ENCODE measurements around the gene AP1G2.
"Not testable (repeated sequence)": the region's sequence is repeated elsewhere in the genome, so short reads cannot be mapped to it uniquely, and the experiment has no call there.

The AP1G2 gene

GRCh38 chr14:23538050-23538718 is 29.4 kb downstream of the AP1G2 start:
- ATAC-seq (ENCODE audit: low read depth) (no peak), DNase-seq (ENCODE audit: low spot score in 2 of 2) (no peak)
- H3K9me3 Mint-ChIP-seq = no peaks in the 10 kb centered on the region
- no peak overlapping the region for H3K27ac Mint-ChIP-seq
- no peaks in the 10 kb centered on the region for H3K27me3 Mint-ChIP-seq
- no peak overlapping the region for H3K4me3 Mint-ChIP-seq
- peaks cover 2% of the 10 kb centered on the region for H3K36me3 Mint-ChIP-seq
- peaks cover 3% of the 10 kb centered on the region for H3K4me1 Mint-ChIP-seq

GRCh38 chr14:23537351-23538049 is 30.1 kb downstream of the AP1G2 start:
- no peak overlapping the region for H3K27ac Mint-ChIP-seq
- H3K9me3 Mint-ChIP-seq = no peaks in the 10 kb centered on the region
- H3K4me3 Mint-ChIP-seq = no peak overlapping the region
- no peaks in the 10 kb centered on the region for H3K27me3 Mint-ChIP-seq
- peaks cover 2% of the 10 kb centered on the region for H3K36me3 Mint-ChIP-seq
- H3K4me1 Mint-ChIP-seq = peaks cover 3% of the 10 kb centered on the region
- ATAC-seq (ENCODE audit: low read depth) (no peak), DNase-seq (ENCODE audit: low spot score in 2 of 2) (no peak)

GRCh38 chr14:23536906-23537305 is 30.7 kb downstream of the AP1G2 start:
- H3K27me3 Mint-ChIP-seq; H3K4me1 Mint-ChIP-seq; H3K36me3 Mint-ChIP-seq; H3K27ac Mint-ChIP-seq; H3K4me3 Mint-ChIP-seq; H3K9me3 Mint-ChIP-seq; DNase-seq (ENCODE audit: low spot score in 2 of 2); ATAC-seq (ENCODE audit: low read depth): not testable (repeated sequence)

GRCh38 chr14:23536494-23536893 is 31.1 kb downstream of the AP1G2 start:
- no peaks in the 10 kb centered on the region for H3K9me3 Mint-ChIP-seq
- no peaks in the 10 kb centered on the region for H3K27me3 Mint-ChIP-seq
- DNase-seq (ENCODE audit: low spot score in 2 of 2) (no peak), ATAC-seq (ENCODE audit: low read depth) (no peak)
- H3K4me1 Mint-ChIP-seq = no peaks in the 10 kb centered on the region
- H3K36me3 Mint-ChIP-seq = peaks cover 2% of the 10 kb centered on the region
- H3K4me3 Mint-ChIP-seq = no peak overlapping the region
- H3K27ac Mint-ChIP-seq = no peak overlapping the region

GRCh38 chr14:23535943-23536342 is 31.6 kb downstream of the AP1G2 start:
- Mint-ChIP-seq H3K9me3 (no peaks in the 10 kb centered on the region), H3K36me3 (peaks cover 2% of the 10 kb centered on the region), H3K4me3 (no peak overlapping the region), H3K4me1 (no peaks in the 10 kb centered on the region), H3K27ac (no peak overlapping the region), H3K27me3 (no peaks in the 10 kb centered on the region)
- no peak for DNase-seq (ENCODE audit: low spot score in 2 of 2)
- no peak for ATAC-seq (ENCODE audit: low read depth)

- DNase-seq (ENCODE audit: low spot score in 2 of 2) (no peak), ATAC-seq (ENCODE audit: low read depth) (no peak)
- Mint-ChIP-seq H3K36me3 (peaks cover 2% of the 10 kb centered on the region), H3K9me3 (no peaks in the 10 kb centered on the region), H3K27me3 (no peaks in the 10 kb centered on the region), H3K4me1 (no peaks in the 10 kb centered on the region), H3K4me3 (no peak overlapping the region), H3K27ac (no peak overlapping the region)
Measured at GRCh38 chr14:23533652-23534435, 33.7 kb downstream of the AP1G2 start.

- no peak overlapping the region for H3K27ac Mint-ChIP-seq
- no peak for ATAC-seq (ENCODE audit: low read depth)
Measured at GRCh38 chr14:23532658-23533057, 34.9 kb downstream of the AP1G2 start.

GRCh38 chr14:23531391-23531790 is 36.2 kb downstream of the AP1G2 start:
- no peak overlapping the region for H3K4me3 Mint-ChIP-seq
- ATAC-seq (ENCODE audit: low read depth) = no peak
- no peak overlapping the region for H3K27ac Mint-ChIP-seq
- peaks cover 2% of the 10 kb centered on the region for H3K4me1 Mint-ChIP-seq
- H3K9me3 Mint-ChIP-seq = no peaks in the 10 kb centered on the region
- no peak for DNase-seq (ENCODE audit: low spot score in 2 of 2)
- H3K36me3 Mint-ChIP-seq = peaks cover 2% of the 10 kb centered on the region
- no peaks in the 10 kb centered on the region for H3K27me3 Mint-ChIP-seq

More at GRCh38 chr14:23532658-23533057, 34.9 kb downstream of the AP1G2 start:
- Mint-ChIP-seq H3K4me1 (no peaks in the 10 kb centered on the region), H3K4me3 (no peak overlapping the region), H3K27me3 (no peaks in the 10 kb centered on the region), H3K9me3 (no peaks in the 10 kb centered on the region), H3K36me3 (peaks cover 2% of the 10 kb centered on the region)
- no peak for DNase-seq (ENCODE audit: low spot score in 2 of 2)

- Mint-ChIP-seq H3K9me3 (no peaks in the 10 kb centered on the region), H3K27ac (no peak overlapping the region), H3K27me3 (no peaks in the 10 kb centered on the region), H3K4me3 (no peak overlapping the region), H3K36me3 (no peaks in the 10 kb centered on the region), H3K4me1 (peaks cover 2% of the 10 kb centered on the region)
- no peak for ATAC-seq (ENCODE audit: low read depth)
- no peak for DNase-seq (ENCODE audit: low spot score in 2 of 2)
Measured at GRCh38 chr14:23530375-23531055, 37.1 kb downstream of the AP1G2 start.

- H3K9me3 Mint-ChIP-seq = no peaks in the 10 kb centered on the region
- H3K36me3 Mint-ChIP-seq = no peaks in the 10 kb centered on the region
- no peak overlapping the region for H3K4me3 Mint-ChIP-seq
- peaks cover 2% of the 10 kb centered on the region for H3K4me1 Mint-ChIP-seq
- no peak overlapping the region for H3K27ac Mint-ChIP-seq
- ATAC-seq (ENCODE audit: low read depth) (no peak), DNase-seq (ENCODE audit: low spot score in 2 of 2) (no peak)
- no peaks in the 10 kb centered on the region for H3K27me3 Mint-ChIP-seq
Measured at GRCh38 chr14:23529016-23529415, 38.6 kb downstream of the AP1G2 start.

GRCh38 chr14:23528555-23528954 is 39.0 kb downstream of the AP1G2 start:
- DNase-seq (ENCODE audit: low spot score in 2 of 2) (no peak), ATAC-seq (ENCODE audit: low read depth) (no peak)
- Mint-ChIP-seq H3K4me1 (peaks cover 2% of the 10 kb centered on the region), H3K27me3 (no peaks in the 10 kb centered on the region), H3K36me3 (no peaks in the 10 kb centered on the region), H3K27ac (no peak overlapping the region), H3K9me3 (no peaks in the 10 kb centered on the region), H3K4me3 (no peak overlapping the region)

GRCh38 chr14:23525611-23526010 is 42.0 kb downstream of the AP1G2 start:
- Mint-ChIP-seq H3K27me3 (no peaks in the 10 kb centered on the region), H3K36me3 (peaks cover 3% of the 10 kb centered on the region), H3K4me1 (peaks cover 2% of the 10 kb centered on the region), H3K27ac (no peak overlapping the region), H3K9me3 (no peaks in the 10 kb centered on the region), H3K4me3 (no peak overlapping the region)
- DNase-seq (ENCODE audit: low spot score in 2 of 2) (no peak), ATAC-seq (ENCODE audit: low read depth) (no peak)

- ATAC-seq (ENCODE audit: low read depth) = no peak
- Mint-ChIP-seq H3K27ac (no peak overlapping the region), H3K27me3 (no peaks in the 10 kb centered on the region)
Measured at GRCh38 chr14:23524954-23525353, 42.6 kb downstream of the AP1G2 start.

More at GRCh38 chr14:23524954-23525353, 42.6 kb downstream of the AP1G2 start:
- Mint-ChIP-seq H3K36me3 (peaks cover 3% of the 10 kb centered on the region), H3K4me1 (peaks cover 2% of the 10 kb centered on the region), H3K4me3 (no peak overlapping the region), H3K9me3 (no peaks in the 10 kb centered on the region)
- DNase-seq (ENCODE audit: low spot score in 2 of 2) = no peak

All from memory B cell (primary cell).